HL-60 (cell line): Measurements from ENCODE around the gene CABCOCO1.

Experiments
- CTCF ChIP-seq: IDR thresholded peaks from one replicate; pipeline ENCODE4 v1.5.1; 2011; ENCODE audit warnings: low read length, control low read depth, inconsistent platforms; ENCODE audit not compliant: insufficient read depth
- POLR2AphosphoS5 ChIP-seq: IDR thresholded peaks from 2 replicates; pipeline ENCODE4 v1.6.1; 2012; ENCODE audit warnings: low read depth
- REST ChIP-seq: IDR thresholded peaks from 2 replicates; pipeline ENCODE4 v1.6.1; 2012; ENCODE audit warnings: low read depth; ENCODE audit not compliant: insufficient replicate concordance

- no peak for TF ChIP-seq CTCF
- no peak for TF ChIP-seq POLR2AphosphoS5
- no peak for TF ChIP-seq REST
These were observed 128.5 kb downstream of the CABCOCO1 start for GRCh38 chr10:61791216-61791615.
